DOHH2 (cell line): ENCODE measurements around the gene SELENON.

Experiments used
- H3F3A ChIP-seq: fragments of 200-600 bp; sonication (generic), shearing (Covaris generic); 2 replicates; pipeline ENCODE4 v1.6.0; 2016; ENCODE audit warnings: antibody characterized with exemption, mild to moderate bottlenecking; ENCODE audit not compliant: control insufficient read depth, insufficient read depth
- H3K27ac ChIP-seq: fragments of 200-600 bp; sonication (generic); 2 replicates; pipeline ENCODE4 v1.5.1; 2014; ENCODE audit warnings: low read depth, mild to moderate bottlenecking, low read length, moderate library complexity
- H3K27me3 ChIP-seq: fragments of 200-600 bp; sonication (generic); 2 replicates; pipeline ENCODE4 v1.6.1; 2014; ENCODE audit warnings: mild to moderate bottlenecking, low read length, mixed read lengths; ENCODE audit not compliant: control insufficient read depth
- H3K36me3 ChIP-seq: fragments of 200-600 bp; sonication (generic); 2 replicates; pipeline ENCODE4 v1.6.1; 2014; ENCODE audit warnings: mild to moderate bottlenecking, low read length, moderate library complexity, mixed read lengths; ENCODE audit not compliant: control insufficient read depth
- H3K4me1 ChIP-seq: fragments of 200-600 bp; sonication (generic); 2 replicates; pipeline ENCODE4 v1.6.1; 2014; ENCODE audit warnings: mild to moderate bottlenecking, low read length, mixed read lengths; ENCODE audit not compliant: control insufficient read depth
- H3K4me2 ChIP-seq: fragments of 200-600 bp; sonication (generic); 2 replicates; pipeline ENCODE4 v1.6.0; 2014; ENCODE audit warnings: mild to moderate bottlenecking, low read length, moderate library complexity
- H3K4me3 ChIP-seq: fragments of 200-600 bp; sonication (generic); 2 replicates; pipeline ENCODE4 v1.5.1; 2014; ENCODE audit warnings: mild to moderate bottlenecking, low read length, mixed read lengths
- H3K79me2 ChIP-seq: fragments of 200-600 bp; sonication (generic); 2 replicates; pipeline ENCODE4 v1.6.1; 2014; ENCODE audit warnings: mild to moderate bottlenecking, low read length, mixed read lengths; ENCODE audit not compliant: control insufficient read depth
- H3K9me2 ChIP-seq: fragments of 200-600 bp; sonication (generic); replicated peaks from 2 replicates; pipeline ENCODE4 v1.6.1; 2014; ENCODE audit warnings: mild to moderate bottlenecking, low read length, mixed read lengths; ENCODE audit not compliant: control insufficient read depth
- H3K9me3 ChIP-seq: fragments of 200-600 bp; sonication (generic); 2 replicates; pipeline ENCODE4 v1.6.1; 2014; ENCODE audit warnings: antibody characterized with exemption, low read length, mixed read lengths; ENCODE audit not compliant: control insufficient read depth, insufficient read depth
- H4K20me1 ChIP-seq: fragments of 200-600 bp; sonication (generic); 2 replicates; pipeline ENCODE4 v1.6.0; 2014; ENCODE audit warnings: low read depth, mild to moderate bottlenecking, antibody characterized with exemption, low read length, moderate library complexity; ENCODE audit not compliant: control insufficient read depth, insufficient read depth
- EZH2phosphoT487 ChIP-seq: fragments of 200-600 bp; sonication (generic); IDR thresholded peaks from 2 replicates; pipeline ENCODE4 v1.6.1; 2017; ENCODE audit warnings: borderline replicate concordance, mild to moderate bottlenecking, antibody characterized with exemption, low read length, moderate library complexity, mixed read lengths
- TF ChIP-seq, protein P1 (sequence below): fragments of 200-600 bp; sonication (generic); IDR thresholded peaks from one replicate; pipeline ENCODE4 v1.5.1; 2014; ENCODE audit warnings: antibody characterized with exemption, mild to moderate bottlenecking, low read depth, low read length; ENCODE audit not compliant: poor library complexity, severe bottlenecking

The SELENON gene

DNA sequence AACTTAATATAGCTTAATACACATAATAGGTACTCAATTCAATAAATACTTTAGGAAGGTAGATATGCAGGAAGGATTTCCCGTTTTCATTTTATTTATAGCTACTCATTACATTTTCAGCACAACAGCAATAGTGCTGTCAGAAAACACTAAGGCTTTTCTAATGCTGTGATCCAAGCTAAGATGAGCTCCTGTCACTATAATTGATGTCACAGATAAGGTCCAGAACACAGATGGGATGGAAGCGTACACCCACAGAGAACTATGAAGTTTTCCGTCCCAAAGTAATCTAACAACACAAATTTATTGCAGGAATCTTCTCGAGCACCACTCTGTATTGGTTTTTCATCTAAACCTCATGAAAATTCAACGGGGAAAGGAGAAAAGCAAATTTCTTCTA lies 45.7 kb downstream of the SELENON start:
- Histone ChIP-seq H3K4me2 (no peak overlapping the region), H3K9me3 (no peaks in the 10 kb centered on the region), H3K4me3 (no peak overlapping the region), H3K36me3 (no peaks in the 10 kb centered on the region), H3K9me2 (no peaks in the 10 kb centered on the region), H3K4me1 (peaks cover 18% of the 10 kb centered on the region), H3K79me2 (peaks cover 83% of the 10 kb centered on the region), H4K20me1 (no peaks in the 10 kb centered on the region), H3F3A (no peaks in the 10 kb centered on the region), H3K27ac (no peak overlapping the region), H3K27me3 (no peaks in the 10 kb centered on the region)
- TF ChIP-seq, protein P1, sequence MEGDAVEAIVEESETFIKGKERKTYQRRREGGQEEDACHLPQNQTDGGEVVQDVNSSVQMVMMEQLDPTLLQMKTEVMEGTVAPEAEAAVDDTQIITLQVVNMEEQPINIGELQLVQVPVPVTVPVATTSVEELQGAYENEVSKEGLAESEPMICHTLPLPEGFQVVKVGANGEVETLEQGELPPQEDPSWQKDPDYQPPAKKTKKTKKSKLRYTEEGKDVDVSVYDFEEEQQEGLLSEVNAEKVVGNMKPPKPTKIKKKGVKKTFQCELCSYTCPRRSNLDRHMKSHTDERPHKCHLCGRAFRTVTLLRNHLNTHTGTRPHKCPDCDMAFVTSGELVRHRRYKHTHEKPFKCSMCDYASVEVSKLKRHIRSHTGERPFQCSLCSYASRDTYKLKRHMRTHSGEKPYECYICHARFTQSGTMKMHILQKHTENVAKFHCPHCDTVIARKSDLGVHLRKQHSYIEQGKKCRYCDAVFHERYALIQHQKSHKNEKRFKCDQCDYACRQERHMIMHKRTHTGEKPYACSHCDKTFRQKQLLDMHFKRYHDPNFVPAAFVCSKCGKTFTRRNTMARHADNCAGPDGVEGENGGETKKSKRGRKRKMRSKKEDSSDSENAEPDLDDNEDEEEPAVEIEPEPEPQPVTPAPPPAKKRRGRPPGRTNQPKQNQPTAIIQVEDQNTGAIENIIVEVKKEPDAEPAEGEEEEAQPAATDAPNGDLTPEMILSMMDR = no peak
- TF ChIP-seq EZH2phosphoT487 = no peak

DNA sequence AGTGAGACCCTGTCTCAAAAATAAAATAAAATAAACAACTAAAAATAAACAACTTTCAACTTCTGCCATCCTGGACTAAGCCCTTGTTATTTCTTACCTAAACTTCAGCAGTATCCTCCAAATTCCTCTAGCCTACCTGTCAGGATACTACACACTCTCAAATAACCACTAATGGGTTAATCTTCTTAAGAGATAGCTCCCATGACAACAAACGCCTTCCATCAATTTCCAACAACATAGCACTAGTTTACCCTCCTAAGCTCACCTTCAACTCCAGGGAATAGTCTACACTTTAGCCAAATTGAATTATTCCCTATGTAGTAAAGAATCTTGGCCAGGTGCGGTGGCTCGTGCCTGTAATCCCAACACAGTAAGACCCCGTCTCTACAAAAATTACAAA lies 47.9 kb downstream of the SELENON start:
- Histone ChIP-seq H3K27ac (no peak overlapping the region), H4K20me1 (no peaks in the 10 kb centered on the region), H3K36me3 (no peaks in the 10 kb centered on the region), H3K27me3 (no peaks in the 10 kb centered on the region), H3F3A (no peaks in the 10 kb centered on the region), H3K9me3 (no peaks in the 10 kb centered on the region), H3K4me3 (no peak overlapping the region), H3K4me1 (peaks cover 18% of the 10 kb centered on the region), H3K79me2 (peaks cover 83% of the 10 kb centered on the region), H3K9me2 (no peaks in the 10 kb centered on the region), H3K4me2 (no peak overlapping the region)
- no peak for TF ChIP-seq EZH2phosphoT487
- TF ChIP-seq, protein P1 = no peak

DNA sequence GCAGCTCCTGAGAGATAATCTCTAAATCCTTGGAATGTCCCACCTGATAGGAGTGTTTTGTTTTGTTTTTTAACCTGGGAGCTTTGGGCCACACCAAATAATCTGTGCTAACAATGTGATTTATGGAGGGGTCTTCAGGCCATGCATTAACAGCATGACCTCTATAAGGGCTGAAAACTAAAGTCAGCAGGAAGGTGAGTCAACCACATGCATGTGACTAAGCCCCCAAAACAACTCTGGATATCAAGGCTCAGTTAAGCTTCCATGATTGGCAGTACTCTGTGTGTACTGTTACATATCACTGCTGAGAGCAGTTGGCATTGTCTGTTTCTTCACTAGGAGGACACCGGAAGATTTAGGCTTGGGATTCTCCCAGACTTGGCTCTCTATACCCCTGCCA lies 48.5 kb downstream of the SELENON start:
- no peak overlapping the region for H3K4me3 ChIP-seq
- H4K20me1 ChIP-seq = no peaks in the 10 kb centered on the region
- H3K9me3 ChIP-seq = no peaks in the 10 kb centered on the region
- no peaks in the 10 kb centered on the region for H3F3A ChIP-seq
- H3K4me2 ChIP-seq = no peak overlapping the region
- H3K27ac ChIP-seq = no peak overlapping the region
- peaks cover 18% of the 10 kb centered on the region for H3K4me1 ChIP-seq
- no peaks in the 10 kb centered on the region for H3K9me2 ChIP-seq
- TF ChIP-seq EZH2phosphoT487 = no peak
- TF ChIP-seq, protein P1 = no peak
- H3K79me2 ChIP-seq = peaks cover 85% of the 10 kb centered on the region
- no peaks in the 10 kb centered on the region for H3K27me3 ChIP-seq
- peaks cover 1% of the 10 kb centered on the region; the same call in 1 of the 2 replicates for H3K36me3 ChIP-seq
